IPS DF 6.9 (cell line): ENCODE data around the gene C1orf94.

Experiments
- DNase-seq: peaks from one replicate; pipeline ENCODE4 v3.0.0-alpha.2; 2013; ENCODE audit warnings: low read depth, low spot score
- H3K27ac ChIP-seq: one replicate; pipeline ENCODE4 v1.5.1; 2013; ENCODE audit warnings: low read length, control low read depth
- H3K27me3 ChIP-seq: 2 replicates; pipeline ENCODE4 v1.6.1; 2013; ENCODE audit warnings: mild to moderate bottlenecking, low read length; ENCODE audit not compliant: control insufficient read depth, insufficient read depth
- H3K36me3 ChIP-seq: 2 replicates; pipeline ENCODE4 v1.6.1; 2013; ENCODE audit warnings: low read length; ENCODE audit not compliant: control insufficient read depth, insufficient read depth
- H3K4me1 ChIP-seq: 2 replicates; pipeline ENCODE4 v1.6.1; 2013; ENCODE audit warnings: low read length; ENCODE audit not compliant: control insufficient read depth, insufficient read depth
- H3K4me3 ChIP-seq: 2 replicates; pipeline ENCODE4 v1.5.1; 2013; ENCODE audit warnings: mild to moderate bottlenecking, low read length
- H3K9me3 ChIP-seq: 2 replicates; pipeline ENCODE4 v1.6.1; 2013; ENCODE audit warnings: low read length, inconsistent platforms; ENCODE audit not compliant: control insufficient read depth, insufficient read depth
- WGBS: extraction: QIAGEN DNeasy Blood & Tissue Kit; methylation state at CpG from one replicate; pipeline ENCODE4 v1.1.7; 2013; ENCODE audit warnings: mixed read lengths, missing lambda C conversion rate; ENCODE audit not compliant: insufficient read length, insufficient coverage; 5-methylcytosine and 5-hydroxymethylcytosine counted together

C1orf94 gene

DNA sequence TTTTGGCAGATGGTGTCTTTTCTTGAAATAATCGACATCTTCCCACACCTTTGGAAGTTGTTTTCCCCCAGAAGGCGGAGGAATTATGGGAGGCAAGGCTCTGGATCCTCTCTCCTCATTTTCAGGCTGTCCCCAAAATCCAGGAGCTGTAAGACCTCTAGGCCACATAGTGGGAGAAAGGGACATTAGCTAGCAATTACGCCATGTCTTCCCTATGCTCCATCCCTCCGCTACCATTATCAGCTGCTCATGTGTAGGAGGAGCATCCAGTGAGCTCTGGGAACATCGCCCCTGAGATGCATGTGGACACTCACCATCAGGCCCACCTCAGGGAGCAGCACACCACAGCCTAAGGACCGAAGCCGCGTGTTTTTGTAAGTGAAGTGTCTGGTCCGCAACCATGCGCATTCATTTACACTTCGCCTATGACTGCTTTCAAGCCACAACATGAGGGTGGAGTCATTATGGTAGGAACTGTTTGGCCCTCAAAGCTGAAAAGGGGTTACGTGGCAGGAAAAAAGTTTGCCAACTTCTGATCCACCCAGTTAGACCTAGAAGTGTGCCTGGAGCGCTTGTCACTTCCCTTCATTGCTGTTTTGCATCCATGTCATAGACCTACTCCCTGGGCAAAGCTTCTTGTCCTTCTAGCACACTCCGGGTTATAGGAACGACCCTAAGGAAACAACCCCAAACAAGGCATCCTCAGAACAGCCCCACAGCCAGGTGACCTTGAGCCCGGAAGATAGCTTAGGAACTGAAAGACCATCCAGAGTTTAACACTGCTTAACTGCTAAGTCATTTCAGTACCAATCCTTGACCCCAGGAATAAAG lies 85.5 kb downstream of the C1orf94 start:
- no peak overlapping the region for H3K27ac ChIP-seq
- no peaks in the 10 kb centered on the region for H3K36me3 ChIP-seq
- H3K4me3 ChIP-seq, result no peak overlapping the region
- H3K27me3 ChIP-seq, result no peaks in the 10 kb centered on the region
- no CpG with 5 or more reads among the region's 16 CpGs for WGBS
- no peaks in the 10 kb centered on the region for H3K9me3 ChIP-seq
- no peak for DNase-seq
- no peaks in the 10 kb centered on the region for H3K4me1 ChIP-seq

DNA sequence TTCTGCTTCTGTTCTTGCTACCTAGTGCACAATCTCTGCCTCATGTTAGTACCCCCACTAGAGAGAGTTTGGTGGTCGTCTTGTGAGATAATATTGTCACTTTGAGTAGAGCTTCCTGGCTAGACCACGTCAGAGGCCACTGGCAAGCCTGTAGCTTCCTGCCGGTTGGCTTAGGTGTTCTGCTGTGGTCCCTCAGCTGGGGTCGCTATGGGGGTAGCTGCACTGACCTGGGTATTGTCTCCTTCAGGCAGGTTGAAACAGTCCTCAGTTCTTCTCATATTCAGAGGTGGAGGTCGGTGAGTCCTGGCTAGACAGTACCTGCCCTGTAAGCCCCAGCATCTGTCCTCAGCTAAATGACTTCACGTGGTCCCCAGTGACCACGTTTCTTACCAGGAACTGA lies 86.2 kb downstream of the C1orf94 start:
- Histone ChIP-seq H3K9me3 (no peaks in the 10 kb centered on the region), H3K36me3 (no peaks in the 10 kb centered on the region), H3K4me3 (no peak overlapping the region), H3K27ac (no peak overlapping the region), H3K27me3 (no peaks in the 10 kb centered on the region), H3K4me1 (no peaks in the 10 kb centered on the region)
- no peak for DNase-seq
- WGBS, result no CpG with 5 or more reads among the region's 7 CpGs

DNA sequence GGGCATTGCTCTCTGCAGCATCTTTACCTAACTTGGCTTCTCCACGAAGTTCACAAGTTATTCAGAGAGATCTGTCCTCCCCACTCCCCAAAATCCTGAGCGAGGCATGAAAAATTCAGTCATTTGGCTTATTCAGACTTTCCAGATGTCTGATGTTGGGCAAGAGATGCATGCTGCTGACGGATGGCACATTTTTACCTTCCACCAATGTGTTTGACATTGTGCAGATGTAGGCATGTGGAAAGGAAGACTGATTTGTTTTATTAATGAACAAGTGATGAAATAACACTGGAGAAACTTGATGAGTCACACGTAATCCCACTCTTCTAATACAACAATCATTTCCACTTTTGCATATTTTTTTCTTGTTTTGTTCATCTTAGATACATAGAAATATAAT lies 86.7 kb downstream of the C1orf94 start:
- H3K27me3 ChIP-seq, result no peaks in the 10 kb centered on the region
- WGBS, result no CpG with 5 or more reads among the region's 4 CpGs
- no peak overlapping the region for H3K4me3 ChIP-seq
- DNase-seq, result no peak
- no peaks in the 10 kb centered on the region for H3K36me3 ChIP-seq
- H3K27ac ChIP-seq, result no peak overlapping the region
- no peaks in the 10 kb centered on the region for H3K9me3 ChIP-seq
- no peaks in the 10 kb centered on the region for H3K4me1 ChIP-seq

DNA sequence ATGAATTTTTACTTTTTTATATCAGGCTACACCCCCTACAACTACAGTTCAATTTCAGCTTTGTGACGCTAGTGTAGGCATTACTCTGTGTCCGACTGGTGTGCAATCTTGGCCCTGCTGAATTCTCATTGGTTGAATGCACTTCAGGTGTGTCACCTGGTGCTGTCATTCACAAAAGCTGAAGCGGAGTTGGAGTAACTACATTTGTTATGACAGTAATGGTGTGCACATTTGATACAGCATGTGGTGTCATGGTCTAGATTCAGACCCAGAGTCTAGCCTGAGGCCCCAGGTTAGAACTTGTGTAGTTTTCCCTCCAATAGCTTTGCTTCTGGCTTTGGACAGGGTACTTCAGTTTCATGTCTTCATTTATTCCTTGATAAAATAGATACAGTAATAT lies 88.7 kb downstream of the C1orf94 start:
- DNase-seq, result no peak
- H3K9me3 ChIP-seq, result no peaks in the 10 kb centered on the region
- H3K27me3 ChIP-seq, result no peaks in the 10 kb centered on the region
- no CpG with 5 or more reads among the region's 3 CpGs for WGBS
- no peak overlapping the region for H3K27ac ChIP-seq
- H3K4me3 ChIP-seq, result no peak overlapping the region
- no peaks in the 10 kb centered on the region for H3K36me3 ChIP-seq
- H3K4me1 ChIP-seq, result no peaks in the 10 kb centered on the region

DNA sequence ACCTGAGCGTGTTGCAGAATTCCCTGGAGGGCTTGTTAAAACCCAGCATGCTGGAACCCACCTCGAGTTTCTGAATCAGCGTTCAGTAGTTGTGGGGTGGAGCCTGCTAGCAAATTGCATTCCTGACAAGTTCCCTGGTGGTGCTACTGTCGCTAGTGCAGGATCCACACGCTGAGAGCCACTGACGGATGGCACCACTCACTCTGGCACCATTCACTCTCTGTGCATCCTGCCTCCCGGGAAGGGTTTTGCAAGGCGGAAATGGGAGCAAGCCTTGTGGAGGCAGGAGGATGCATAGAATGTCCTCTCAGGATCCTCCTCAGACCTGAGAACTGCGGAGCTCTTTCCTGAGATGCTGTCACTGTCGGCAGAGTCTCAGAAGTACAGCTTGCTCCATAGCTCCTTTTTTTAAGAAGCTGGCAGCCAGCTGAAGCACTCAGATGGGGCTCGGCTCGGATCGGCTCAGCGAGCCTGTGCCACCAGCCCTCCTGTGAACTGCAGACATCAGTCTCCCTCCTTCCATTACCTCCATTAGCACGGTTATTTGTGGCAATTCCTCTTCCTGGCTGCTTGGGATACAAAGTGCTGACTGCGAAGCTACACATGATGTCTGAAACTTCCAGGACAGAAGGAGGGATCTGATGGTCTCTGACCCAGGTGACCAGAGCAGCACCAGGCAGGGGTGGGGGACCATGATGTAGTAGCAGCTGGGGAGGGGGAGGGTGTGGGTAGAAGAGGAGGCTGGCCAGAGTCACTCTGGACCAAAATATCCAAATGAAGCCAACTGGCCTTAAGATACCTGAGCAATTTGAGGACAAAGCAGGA lies 89.6 kb downstream of the C1orf94 start:
- Histone ChIP-seq H3K4me1 (no peaks in the 10 kb centered on the region), H3K27ac (no peak overlapping the region), H3K36me3 (no peaks in the 10 kb centered on the region), H3K27me3 (no peaks in the 10 kb centered on the region), H3K4me3 (no peak overlapping the region), H3K9me3 (no peaks in the 10 kb centered on the region)
- DNase-seq, result no peak
- WGBS, result no CpG with 5 or more reads among the region's 16 CpGs

DNA sequence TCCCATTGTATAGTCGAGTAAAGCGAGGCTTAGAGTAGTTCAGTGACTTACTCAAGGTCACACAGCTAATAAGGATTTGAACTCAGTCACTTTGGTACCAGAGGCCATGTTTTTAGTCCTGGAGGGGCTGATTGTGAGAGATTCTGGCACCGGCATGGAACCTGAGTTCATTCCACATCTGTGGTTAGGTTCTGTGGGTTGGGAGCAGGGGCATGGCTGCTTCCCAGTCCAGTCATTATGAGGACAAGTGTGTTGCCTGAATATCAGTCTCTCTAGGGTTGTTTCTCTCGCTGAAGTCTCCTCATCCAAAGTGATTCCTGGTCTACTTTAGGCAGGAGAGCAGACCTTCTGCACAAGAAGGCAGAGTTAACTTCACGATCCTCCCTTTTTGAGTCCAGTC lies 90.6 kb downstream of the C1orf94 start:
- H3K27ac ChIP-seq, result no peak overlapping the region
- H3K36me3 ChIP-seq, result no peaks in the 10 kb centered on the region
- no CpG with 5 or more reads among the region's 5 CpGs for WGBS
- H3K27me3 ChIP-seq, result no peaks in the 10 kb centered on the region
- no peaks in the 10 kb centered on the region for H3K9me3 ChIP-seq
- no peaks in the 10 kb centered on the region for H3K4me1 ChIP-seq
- no peak overlapping the region for H3K4me3 ChIP-seq
- DNase-seq, result no peak

DNA sequence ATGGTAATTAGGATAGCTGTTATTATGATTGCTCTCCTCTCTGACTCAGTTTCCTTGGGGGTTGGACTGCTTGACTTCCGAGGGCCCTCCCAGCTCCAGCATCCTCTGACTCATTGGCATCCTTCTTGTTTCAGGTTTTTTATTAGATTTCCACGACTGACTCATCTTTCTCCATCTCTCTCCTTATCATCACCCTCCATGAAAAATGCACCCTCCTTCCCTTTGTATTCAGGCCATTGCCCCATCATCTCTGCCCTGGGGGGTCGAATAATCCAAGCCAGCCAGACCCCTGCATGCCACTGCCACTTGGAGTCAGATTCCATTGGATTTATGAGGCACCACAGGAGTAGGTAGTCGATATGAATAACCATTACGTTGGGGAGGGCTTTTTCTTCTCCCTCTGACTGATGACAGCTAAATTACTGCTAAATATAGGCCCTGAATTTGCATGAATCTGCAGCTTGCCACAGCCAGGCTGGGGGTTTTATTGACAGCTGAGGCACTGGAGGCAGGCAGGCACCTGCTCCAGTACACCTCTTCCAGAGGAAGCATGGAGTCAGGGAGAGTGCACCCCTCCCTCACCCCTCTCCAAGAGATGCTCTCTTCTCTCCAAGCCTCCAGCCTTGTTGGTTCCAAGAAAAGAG lies 91.7 kb downstream of the C1orf94 start:
- no peaks in the 10 kb centered on the region for H3K27me3 ChIP-seq
- DNase-seq, result no peak
- WGBS, result no CpG with 5 or more reads among the region's 5 CpGs
- no peak overlapping the region for H3K27ac ChIP-seq
- no peaks in the 10 kb centered on the region for H3K36me3 ChIP-seq
- H3K4me1 ChIP-seq, result no peaks in the 10 kb centered on the region
- no peaks in the 10 kb centered on the region for H3K9me3 ChIP-seq
- no peak overlapping the region for H3K4me3 ChIP-seq
